ENCODE data around the gene REV3L.

REV3L gene

GRCh38 chr6:111494951-111495635 is 12.1 kb upstream of the REV3L start:
- ChIA-PET CTCF (interaction anchor here (0.9 to 1.7 kb wide), 3 partner anchors 11 to 236 kb away, joined by 3 to 5 read pairs (median 4); a partner anchor contains a TSS), POLR2A (no interaction called here)
- no peak for TF ChIP-seq CTCF (IDR thresholded peaks at IDR 0.05; ENCODE audit: control extremely low read depth, extremely low read depth, low read depth, missing control alignments)
- no peak for DNase-seq (ENCODE audit: extremely low spot score)

GRCh38 chr6:111492499-111492898 is 9.5 kb upstream of the REV3L start:
- TF ChIP-seq CTCF (IDR thresholded peaks at IDR 0.05; ENCODE audit: control extremely low read depth, extremely low read depth, low read depth, missing control alignments), result no peak
- DNase-seq (ENCODE audit: extremely low spot score), result no peak
- CTCF ChIA-PET, result interaction anchor here (1.5 kb wide), 1 partner anchor 14 kb away, joined by 4 read pairs; no protein-coding TSS in a partner anchor
- POLR2A ChIA-PET, result no interaction called here

GRCh38 chr6:111490067-111490466 is 7.0 kb upstream of the REV3L start:
- CTCF ChIA-PET, result interaction anchor here (1.0 to 1.5 kb wide), 3 partner anchors 8 to 231 kb away, joined by 4 read pairs; a partner anchor contains a TSS
- POLR2A ChIA-PET, result no interaction called here
- no peak for DNase-seq (ENCODE audit: extremely low spot score)
- TF ChIP-seq CTCF (IDR thresholded peaks at IDR 0.05; ENCODE audit: control extremely low read depth, extremely low read depth, low read depth, missing control alignments), result no peak

- peak; percentile 44 for DNase-seq (ENCODE audit: extremely low spot score)
- ChIA-PET POLR2A (no interaction called here), CTCF (interaction anchor here (1.4 to 1.9 kb wide), 3 partner anchors 9 to 260 kb away, joined by 3 to 9 read pairs (median 6); a partner anchor contains a TSS)
- no peak for TF ChIP-seq CTCF (IDR thresholded peaks at IDR 0.05; ENCODE audit: control extremely low read depth, extremely low read depth, low read depth, missing control alignments)
Measured at GRCh38 chr6:111487661-111488060, 4.6 kb upstream of the REV3L start.

- DNase-seq (ENCODE audit: extremely low spot score), result no peak
- TF ChIP-seq CTCF (IDR thresholded peaks at IDR 0.05; ENCODE audit: control extremely low read depth, extremely low read depth, low read depth, missing control alignments), result no peak
- ChIA-PET CTCF (interaction anchor here (1.4 to 1.9 kb wide), 3 partner anchors 9 to 260 kb away, joined by 3 to 9 read pairs (median 6); a partner anchor contains a TSS), POLR2A (no interaction called here)
Measured at GRCh38 chr6:111486921-111487320, 3.9 kb upstream of the REV3L start.

GRCh38 chr6:111486475-111486874 is 3.5 kb upstream of the REV3L start:
- ChIA-PET CTCF (interaction anchor here (1.4 to 1.9 kb wide), 3 partner anchors 8 to 259 kb away, joined by 3 to 9 read pairs (median 6); a partner anchor contains a TSS), POLR2A (interaction anchor here (0.6 kb wide), 1 partner anchor 514 kb away, joined by 4 read pairs; no protein-coding TSS in a partner anchor)
- no peak for TF ChIP-seq CTCF (IDR thresholded peaks at IDR 0.05; ENCODE audit: control extremely low read depth, extremely low read depth, low read depth, missing control alignments)
- no peak for DNase-seq (ENCODE audit: extremely low spot score)
